Glutamatergic neuron (in vitro differentiated cells): ENCODE data around the gene GBA3. TPM values are rescaled to one million over a fixed set of nuclear protein-coding genes. Genes with fewer than 3 reads are reported as not detected.

Experiments used
- DNase-seq: peaks from one replicate; pipeline ENCODE4 v3.0.0; 2022
- H3K27ac Mint-ChIP-seq: one replicate; pipeline ENCODE4 v1.8.0; 2020; ENCODE audit warnings: mild to moderate bottlenecking, mixed read lengths, inconsistent platforms; ENCODE audit not compliant: unreplicated experiment
- H3K27me3 Mint-ChIP-seq: one replicate; pipeline ENCODE4 v1.8.0; 2020; ENCODE audit warnings: mild to moderate bottlenecking, moderate library complexity, mixed read lengths, inconsistent platforms; ENCODE audit not compliant: unreplicated experiment
- H3K36me3 Mint-ChIP-seq: one replicate; pipeline ENCODE4 v1.8.0; 2020; ENCODE audit warnings: mild to moderate bottlenecking, mixed read lengths, inconsistent platforms; ENCODE audit not compliant: unreplicated experiment
- H3K4me1 Mint-ChIP-seq: one replicate; pipeline ENCODE4 v1.8.0; 2020; ENCODE audit warnings: mild to moderate bottlenecking, low read depth, mixed read lengths, inconsistent platforms; ENCODE audit not compliant: unreplicated experiment
- H3K4me3 Mint-ChIP-seq: one replicate; pipeline ENCODE4 v1.8.0; 2020; ENCODE audit warnings: mild to moderate bottlenecking, mixed read lengths, inconsistent platforms; ENCODE audit not compliant: unreplicated experiment
- H3K9me3 Mint-ChIP-seq: one replicate; pipeline ENCODE4 v1.8.0; 2020; ENCODE audit warnings: mild to moderate bottlenecking, moderate library complexity, mixed read lengths, inconsistent platforms; ENCODE audit not compliant: unreplicated experiment
- CTCF ChIP-seq: fragments of 200-600 bp; sonication (generic); IDR thresholded peaks from one replicate; pipeline ENCODE4 v1.5.0; 2021; ENCODE audit not compliant: partially characterized antibody, unreplicated experiment
- total RNA-seq: library from RNA; stranded (reverse); fragmentation: NEBNext Ultra II Directional; extraction: Animal tissue kit (Norgen Biotek cat#: 25700); gene quantifications from one replicate; pipeline ENCODE4 v1.2.1, GENCODE V29; 2021; ENCODE audit not compliant: unreplicated experiment

The GBA3 gene
- total RNA-seq, 1 donor from 2014 or later, result 0.32 TPM

GRCh38 chr4:22778547-22779163 is 85.9 kb downstream of the GBA3 start:
- DNase-seq, result no peak
- TF ChIP-seq CTCF, result no peak
- Mint-ChIP-seq H3K9me3 (no peaks in the 10 kb centered on the region), H3K4me3 (no peak overlapping the region), H3K27me3 (no peaks in the 10 kb centered on the region), H3K4me1 (no peaks in the 10 kb centered on the region), H3K27ac (no peak overlapping the region), H3K36me3 (peaks cover 7% of the 10 kb centered on the region)

GRCh38 chr4:22780317-22780716 is 87.6 kb downstream of the GBA3 start:
- H3K27ac Mint-ChIP-seq, result no peak overlapping the region
- no peak for DNase-seq
- H3K4me1 Mint-ChIP-seq, result no peaks in the 10 kb centered on the region
- H3K27me3 Mint-ChIP-seq, result no peaks in the 10 kb centered on the region
- H3K4me3 Mint-ChIP-seq, result no peak overlapping the region
- peaks cover 7% of the 10 kb centered on the region for H3K36me3 Mint-ChIP-seq
- H3K9me3 Mint-ChIP-seq, result no peaks in the 10 kb centered on the region
- no peak for TF ChIP-seq CTCF

GRCh38 chr4:22780797-22781196 is 88.1 kb downstream of the GBA3 start:
- peaks cover 7% of the 10 kb centered on the region for H3K36me3 Mint-ChIP-seq
- H3K4me3 Mint-ChIP-seq, result no peak overlapping the region
- DNase-seq, result no peak
- no peak overlapping the region for H3K27ac Mint-ChIP-seq
- H3K27me3 Mint-ChIP-seq, result no peaks in the 10 kb centered on the region
- H3K9me3 Mint-ChIP-seq, result no peaks in the 10 kb centered on the region
- H3K4me1 Mint-ChIP-seq, result no peaks in the 10 kb centered on the region
- no peak for TF ChIP-seq CTCF

- H3K4me3 Mint-ChIP-seq, result no peak overlapping the region
- no peaks in the 10 kb centered on the region for H3K27me3 Mint-ChIP-seq
- no peaks in the 10 kb centered on the region for H3K36me3 Mint-ChIP-seq
- no peak overlapping the region for H3K27ac Mint-ChIP-seq
- no peak for TF ChIP-seq CTCF
- no peak for DNase-seq
- no peaks in the 10 kb centered on the region for H3K9me3 Mint-ChIP-seq
- no peaks in the 10 kb centered on the region for H3K4me1 Mint-ChIP-seq
These were observed 95.1 kb downstream of the GBA3 start for GRCh38 chr4:22787753-22788375.

GRCh38 chr4:22790631-22791030 is 97.9 kb downstream of the GBA3 start:
- no peaks in the 10 kb centered on the region for H3K4me1 Mint-ChIP-seq
- H3K27me3 Mint-ChIP-seq, result no peaks in the 10 kb centered on the region
- no peak for DNase-seq
- TF ChIP-seq CTCF, result no peak
- H3K27ac Mint-ChIP-seq, result no peak overlapping the region
- H3K9me3 Mint-ChIP-seq, result no peaks in the 10 kb centered on the region
- no peaks in the 10 kb centered on the region for H3K36me3 Mint-ChIP-seq
- no peak overlapping the region for H3K4me3 Mint-ChIP-seq
